EL (cell line): ENCODE results near the gene SIK3.
"Not testable (repeated sequence)": the region's sequence is repeated elsewhere in the genome, so short reads cannot be mapped to it uniquely, and the experiment has no call there.

Experiments used
- DNase-seq: peaks from one replicate; pipeline ENCODE4 v3.0.0-alpha.2; 2016

The SIK3 gene

GRCh38 chr11:117098269-117099232 lies at the start of gene SIK3:
SIK3 (minus strand) TSS chr11:117098428; CDS start chr11:117098415, 13 bp downstream.
- peak; percentile 90 for DNase-seq

GRCh38 chr11:117146521-117146920 lies 48.3 kb upstream of the SIK3 start:
- DNase-seq = peak; percentile 53

GRCh38 chr11:117145393-117145761 lies 47.1 kb upstream of the SIK3 start:
- peak; percentile 65 for DNase-seq

GRCh38 chr11:117144477-117145392 lies 46.5 kb upstream of the SIK3 start:
- DNase-seq = peak; percentile 74

GRCh38 chr11:117143871-117144476 lies 45.7 kb upstream of the SIK3 start, which contains the start of gene PAFAH1B2:
PAFAH1B2 (plus strand) TSS chr11:117144287; CDS start chr11:117152448, 8,161 bp downstream.
- DNase-seq = peak; percentile 94

- peak; percentile 46 for DNase-seq
Measured at GRCh38 chr11:117143390-117143789, 45.2 kb upstream of the SIK3 start.

- not testable (repeated sequence) for DNase-seq
Measured at GRCh38 chr11:117137223-117138086, 39.2 kb upstream of the SIK3 start.

- not testable (repeated sequence) for DNase-seq
Measured at GRCh38 chr11:117134979-117135378, 36.8 kb upstream of the SIK3 start.

- no peak for DNase-seq
Measured at GRCh38 chr11:117134431-117134830, 36.2 kb upstream of the SIK3 start.

GRCh38 chr11:117130879-117131278 lies 32.7 kb upstream of the SIK3 start:
- DNase-seq = no peak

- DNase-seq = not testable (repeated sequence)
Measured at GRCh38 chr11:117130396-117130795, 32.2 kb upstream of the SIK3 start.

- DNase-seq = no peak
Measured at GRCh38 chr11:117128289-117128688, 30.1 kb upstream of the SIK3 start.

GRCh38 chr11:117127171-117127901 lies 29.1 kb upstream of the SIK3 start:
- DNase-seq = no peak

- DNase-seq = no peak
Measured at GRCh38 chr11:117126223-117126965, 28.2 kb upstream of the SIK3 start.

GRCh38 chr11:117122556-117122955 lies 24.3 kb upstream of the SIK3 start:
- no peak for DNase-seq

- peak; percentile 42 for DNase-seq
Measured at GRCh38 chr11:117121176-117121575, 22.9 kb upstream of the SIK3 start.

- no peak for DNase-seq
Measured at GRCh38 chr11:117117681-117118080, 19.5 kb upstream of the SIK3 start.

GRCh38 chr11:117112939-117113338 lies 14.7 kb upstream of the SIK3 start:
- DNase-seq = not testable (repeated sequence)

GRCh38 chr11:117112497-117112896 lies 14.3 kb upstream of the SIK3 start:
- DNase-seq = not testable (repeated sequence)

GRCh38 chr11:117110294-117110950 lies 12.2 kb upstream of the SIK3 start:
- DNase-seq = no peak
